SJSA1 (cell line): Measurements from ENCODE around the gene TBC1D28. TPM values are rescaled to one million over a fixed set of nuclear protein-coding genes. Genes with fewer than 3 reads are reported as not detected.
"Not testable (repeated sequence)": the region's sequence is repeated elsewhere in the genome, so short reads cannot be mapped to it uniquely, and the experiment has no call there.

Experiments used
- DNase-seq, 2 experiments: peaks; one replicate each; pipeline ENCODE4 v3.0.0-alpha.2; 2015 to 2020; ENCODE audit warnings: low spot score in 2 of 2, low read depth in 1 of 2
- H3K27ac ChIP-seq: fragments of 250-450 bp; sonication (Bioruptor Pico); 2 replicates; pipeline ENCODE4 v1.5.1; 2020; ENCODE audit warnings: mild to moderate bottlenecking, moderate library complexity
- H3K27me3 ChIP-seq: fragments of 250-450 bp; sonication (Bioruptor Pico); replicated peaks from 2 replicates; pipeline ENCODE4 v1.5.1; 2020; ENCODE audit warnings: mild to moderate bottlenecking, moderate library complexity
- H3K36me3 ChIP-seq: fragments of 250-450 bp; sonication (Bioruptor Pico); 2 replicates; pipeline ENCODE4 v1.5.1; 2020; ENCODE audit warnings: mild to moderate bottlenecking
- H3K4me1 ChIP-seq: fragments of 250-450 bp; sonication (Bioruptor Pico); replicated peaks from 2 replicates; pipeline ENCODE4 v1.6.1; 2021; ENCODE audit warnings: mild to moderate bottlenecking
- H3K4me3 ChIP-seq: fragments of 250-450 bp; sonication (Bioruptor Pico); 2 replicates; pipeline ENCODE4 v1.5.1; 2020; ENCODE audit warnings: mild to moderate bottlenecking
- H3K9me3 ChIP-seq: fragments of 250-450 bp; sonication (Bioruptor Pico); replicated peaks from 2 replicates; pipeline ENCODE4 v1.5.1; 2020; ENCODE audit warnings: mild to moderate bottlenecking
- total RNA-seq: library from RNA; depleted of rRNA; stranded (reverse); fragments of >200 nt; shearing (Covaris generic); gene quantifications from 2 replicates; pipeline ENCODE4 v1.2.3, GENCODE V29; 2014; rRNA removed

TBC1D28 gene
- total RNA-seq, 1 experiment from 2014 or later: not detected

- H3K4me1 ChIP-seq, H3K27ac ChIP-seq, H3K9me3 ChIP-seq, H3K27me3 ChIP-seq, H3K36me3 ChIP-seq, H3K4me3 ChIP-seq, DNase-seq: not testable (repeated sequence)
These were observed 8.4 kb downstream of the TBC1D28 start for GRCh38 chr17:18635773-18636172.

GRCh38 chr17:18634550-18635263 is 9.5 kb downstream of the TBC1D28 start:
- H3K27ac ChIP-seq, H3K9me3 ChIP-seq, H3K36me3 ChIP-seq, H3K4me3 ChIP-seq, H3K4me1 ChIP-seq, DNase-seq, H3K27me3 ChIP-seq: not testable (repeated sequence)

- Histone ChIP-seq H3K27me3 (no peaks in the 10 kb centered on the region), H3K4me3 (no peak overlapping the region), H3K36me3 (no peaks in the 10 kb centered on the region), H3K9me3 (no peaks in the 10 kb centered on the region), H3K4me1 (no peaks in the 10 kb centered on the region), H3K27ac (no peak overlapping the region)
- no peak for DNase-seq
These were observed 17.9 kb downstream of the TBC1D28 start for GRCh38 chr17:18626152-18626870.

- H3K27me3 ChIP-seq, H3K4me1 ChIP-seq, H3K36me3 ChIP-seq, DNase-seq, H3K27ac ChIP-seq, H3K9me3 ChIP-seq, H3K4me3 ChIP-seq: not testable (repeated sequence)
These were observed 18.6 kb downstream of the TBC1D28 start for GRCh38 chr17:18625509-18626104.

- H3K27me3 ChIP-seq, H3K4me3 ChIP-seq, DNase-seq, H3K27ac ChIP-seq, H3K36me3 ChIP-seq, H3K9me3 ChIP-seq, H3K4me1 ChIP-seq: not testable (repeated sequence)
These were observed 19.2 kb downstream of the TBC1D28 start for GRCh38 chr17:18624862-18625501.

- DNase-seq, H3K36me3 ChIP-seq, H3K27me3 ChIP-seq, H3K4me3 ChIP-seq, H3K9me3 ChIP-seq, H3K27ac ChIP-seq, H3K4me1 ChIP-seq: not testable (repeated sequence)
These were observed 26.6 kb downstream of the TBC1D28 start for GRCh38 chr17:18617613-18618012.

- H3K4me3 ChIP-seq, H3K36me3 ChIP-seq, DNase-seq, H3K9me3 ChIP-seq, H3K4me1 ChIP-seq, H3K27ac ChIP-seq, H3K27me3 ChIP-seq: not testable (repeated sequence)
These were observed 31.2 kb downstream of the TBC1D28 start for GRCh38 chr17:18613016-18613415.

GRCh38 chr17:18593138-18593537 is 51.1 kb downstream of the TBC1D28 start:
- H3K4me3 ChIP-seq, DNase-seq, H3K9me3 ChIP-seq, H3K27me3 ChIP-seq, H3K36me3 ChIP-seq, H3K4me1 ChIP-seq, H3K27ac ChIP-seq: not testable (repeated sequence)

Other genes starting within 250 kb of the TBC1D28 start
- gene LGALS9C, start 167.6 kb downstream of the TBC1D28 start, total RNA-seq: not detected in 2 replicates
- gene FOXO3B, start 37.9 kb upstream of the TBC1D28 start, total RNA-seq: 2.5 and 4.0 TPM in 2 replicates
- 0.05 TPM in 1 of 2 replicates, not detected in the other for gene FBXW10, start 99.7 kb upstream of the TBC1D28 start, total RNA-seq
- 105 and 144 TPM in 2 replicates for gene TVP23B, start 136.8 kb upstream of the TBC1D28 start, total RNA-seq
- 37.1 and 59.9 TPM in 2 replicates for gene PRPSAP2, start 213.7 kb upstream of the TBC1D28 start, total RNA-seq